Epithelial cell of esophagus (primary cell): ENCODE measurements around the gene GALNT13.

Experiments
- DNase-seq: peaks from one replicate; pipeline ENCODE4 v3.0.0; 2010; ENCODE audit warnings: low read depth
- H3K4me3 ChIP-seq: 2 replicates; pipeline ENCODE4 v1.5.1; 2011; ENCODE audit warnings: mild to moderate bottlenecking, low read length, control low read depth
- CTCF ChIP-seq: IDR thresholded peaks from 2 replicates; pipeline ENCODE4 v1.5.1; 2011; ENCODE audit warnings: low read depth, mild to moderate bottlenecking, low read length, control low read depth, inconsistent platforms; ENCODE audit not compliant: insufficient read depth; ENCODE audit errors: missing control alignments

The GALNT13 gene

GRCh38 chr2:154400563-154401290 is 529.0 kb downstream of the GALNT13 start:
- H3K4me3 ChIP-seq = no peak overlapping the region
- TF ChIP-seq CTCF = no peak

GRCh38 chr2:154402213-154402612 is 530.5 kb downstream of the GALNT13 start:
- DNase-seq = peak; percentile 50
- no peak overlapping the region for H3K4me3 ChIP-seq
- peak; percentile 56 for TF ChIP-seq CTCF

More at GRCh38 chr2:154400563-154401290, 529.0 kb downstream of the GALNT13 start:
- no peak for DNase-seq

GRCh38 chr2:154403242-154403790 is 531.6 kb downstream of the GALNT13 start:
- no peak for TF ChIP-seq CTCF
- DNase-seq = no peak
- H3K4me3 ChIP-seq = no peak overlapping the region

GRCh38 chr2:154408786-154409185 is 537.1 kb downstream of the GALNT13 start:
- DNase-seq = no peak
- no peak overlapping the region for H3K4me3 ChIP-seq
- no peak for TF ChIP-seq CTCF

- no peak for TF ChIP-seq CTCF
- H3K4me3 ChIP-seq = no peak overlapping the region
- no peak for DNase-seq
These were observed 550.5 kb downstream of the GALNT13 start for GRCh38 chr2:154422251-154422650.

- no peak overlapping the region for H3K4me3 ChIP-seq
- TF ChIP-seq CTCF = no peak
- peak; percentile 25 for DNase-seq
These were observed 554.3 kb downstream of the GALNT13 start for GRCh38 chr2:154425994-154426393.

- TF ChIP-seq CTCF = no peak
- H3K4me3 ChIP-seq = no peak overlapping the region
- no peak for DNase-seq
These were observed 555.7 kb downstream of the GALNT13 start for GRCh38 chr2:154427453-154427852.
